ENCODE data around the gene MYOZ1. TPM values are rescaled to one million over a fixed set of nuclear protein-coding genes. Genes with fewer than 3 reads are reported as not detected.

The MYOZ1 gene
- total and polyA plus RNA-seq, 2 of the 8 experiments (the other 6 are each of a cell fraction or from before 2014, with no cell fraction given): 2.6 to 3.3 TPM

GRCh38 chr10:73591935-73592699 lies 49.2 kb downstream of the MYOZ1 start (continued):
- TF ChIP-seq CHD2 (IDR thresholded peaks at IDR 0.05; ENCODE audit: low read length): no peak
- TF ChIP-seq EZH2 (IDR thresholded peaks at IDR 0.05; ENCODE audit: low read depth, low read length, severe bottlenecking): no peak
